KG1 (cell line): ENCODE data around the gene PKNOX2.

Experiments
- DNase-seq: peaks from one replicate; lab custom pipeline; 2025; lab: John Stamatoyannopoulos, UW

Gene PKNOX2

GRCh38 chr11:125382314-125382791 is 217.8 kb downstream of the PKNOX2 start:
- DNase-seq, result no peak

DNA sequence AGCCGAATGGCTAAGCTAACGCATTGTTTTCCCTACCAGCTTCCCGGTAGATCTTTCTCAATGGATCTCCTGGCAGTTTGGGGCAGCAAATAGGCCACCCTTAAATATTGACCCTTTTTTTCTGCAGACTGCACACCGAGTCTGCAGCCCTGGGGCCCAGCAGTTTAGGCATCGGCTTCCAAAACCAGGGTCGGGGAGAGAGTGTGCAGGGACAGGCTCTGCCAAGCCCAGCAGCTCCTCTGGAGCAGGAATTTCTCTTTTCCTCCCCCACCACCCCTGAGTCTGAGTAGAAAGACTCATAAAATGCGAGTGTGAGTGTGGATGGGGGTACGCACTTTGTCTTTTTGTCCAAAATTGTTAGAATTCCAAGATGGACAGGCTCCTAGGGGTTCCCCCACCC is 218.3 kb downstream of the PKNOX2 start:
- DNase-seq, result no peak

DNA sequence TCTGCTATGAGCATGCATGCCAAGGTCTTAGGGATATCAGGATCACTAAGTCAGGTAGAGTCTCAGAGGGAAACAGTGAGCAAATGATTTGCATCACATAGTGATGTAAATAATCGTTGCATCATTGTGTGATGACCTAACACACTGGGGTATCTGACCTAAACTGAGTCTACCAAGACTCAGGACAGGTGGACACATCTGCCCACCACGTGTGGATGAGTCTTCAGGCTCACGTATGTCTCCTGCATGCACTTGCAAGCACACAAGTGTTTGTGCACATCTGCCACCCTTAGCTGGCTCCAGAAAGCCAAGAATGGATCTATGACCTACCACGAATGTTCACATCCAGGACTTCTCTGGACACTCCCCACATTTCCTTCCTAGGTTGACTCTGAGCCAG is 220.3 kb downstream of the PKNOX2 start:
- DNase-seq, result no peak

DNA sequence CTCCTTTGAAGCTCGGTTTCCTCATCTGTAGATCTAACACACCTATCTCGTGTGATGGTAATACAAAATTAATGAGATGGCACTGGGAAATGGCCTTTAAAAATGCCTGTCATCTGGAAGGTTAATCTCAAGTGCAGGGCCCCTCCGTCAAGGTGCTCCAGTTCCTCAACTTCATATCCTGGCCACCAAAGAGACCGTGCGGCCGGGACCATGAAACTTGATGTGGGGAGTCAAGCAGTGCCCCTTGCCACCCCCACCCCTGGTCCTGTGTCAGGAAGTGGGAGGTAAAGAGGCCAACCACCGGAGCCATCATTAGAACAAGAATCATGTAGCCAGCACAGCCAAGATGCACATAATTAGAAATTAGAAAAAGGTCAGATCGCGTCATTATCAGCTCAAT is 223.3 kb downstream of the PKNOX2 start:
- DNase-seq, result no peak

DNA sequence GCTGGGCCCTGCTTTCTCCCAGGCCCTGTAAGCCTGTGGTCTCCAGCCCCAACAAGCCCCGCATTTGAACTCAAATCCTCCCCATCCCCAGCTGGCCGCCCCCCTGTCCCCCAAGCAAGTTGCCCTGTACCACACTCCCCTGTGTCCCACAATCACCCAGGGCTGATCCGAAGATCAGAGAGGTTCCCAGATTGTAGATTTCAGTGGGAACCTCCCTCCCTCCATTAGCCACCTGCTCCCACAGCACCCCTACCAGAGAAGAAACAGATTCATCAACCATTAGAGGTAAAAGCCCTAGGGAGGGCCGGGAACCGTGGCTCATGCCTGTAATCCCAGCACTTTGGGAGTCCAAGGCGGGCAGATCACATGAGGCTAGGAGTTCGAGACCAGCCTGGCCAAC is 224.1 kb downstream of the PKNOX2 start:
- no peak for DNase-seq

- no peak for DNase-seq
These were observed 225.0 kb downstream of the PKNOX2 start for GRCh38 chr11:125389339-125390166.

GRCh38 chr11:125390946-125391345 is 226.4 kb downstream of the PKNOX2 start:
- no peak for DNase-seq

DNA sequence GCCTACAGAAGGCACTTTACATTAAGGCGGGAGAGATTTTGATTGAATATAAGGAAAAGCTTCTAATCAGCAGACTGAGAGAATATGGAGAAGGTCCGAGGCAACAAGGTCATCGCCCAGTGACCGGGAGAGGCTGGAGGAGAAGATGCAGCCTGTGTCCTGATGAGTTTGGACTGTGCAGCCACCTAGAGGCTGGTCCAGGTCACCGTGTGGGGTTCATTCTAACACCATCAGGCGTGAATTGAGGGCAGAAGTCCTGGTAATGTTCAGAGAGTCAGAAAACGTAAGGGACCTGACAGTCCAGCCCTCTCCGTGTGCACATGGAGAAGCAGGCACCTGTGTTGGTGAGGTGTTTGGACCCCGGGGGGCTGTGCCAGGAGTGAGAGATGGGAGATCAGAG is 228.8 kb downstream of the PKNOX2 start:
- DNase-seq, result no peak

DNA sequence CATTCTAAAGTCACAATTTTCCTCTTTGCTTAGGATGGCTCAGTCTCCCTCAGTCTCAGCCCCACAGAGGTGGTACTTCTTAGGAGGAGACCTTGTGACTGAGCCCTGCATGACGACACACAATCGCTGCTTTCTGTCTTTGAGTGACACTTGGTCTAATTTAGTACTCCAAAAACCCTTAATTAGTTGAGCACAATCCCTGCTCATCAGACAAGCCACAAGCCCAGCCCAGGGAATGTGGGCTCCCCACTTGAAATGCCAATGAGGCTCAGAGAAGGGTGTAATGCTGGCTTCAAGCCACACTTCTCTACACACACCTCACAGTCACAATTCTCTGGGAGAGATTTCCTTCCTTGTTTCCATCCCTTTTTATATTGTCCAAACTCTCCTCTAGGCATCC is 229.7 kb downstream of the PKNOX2 start:
- no peak for DNase-seq

DNA sequence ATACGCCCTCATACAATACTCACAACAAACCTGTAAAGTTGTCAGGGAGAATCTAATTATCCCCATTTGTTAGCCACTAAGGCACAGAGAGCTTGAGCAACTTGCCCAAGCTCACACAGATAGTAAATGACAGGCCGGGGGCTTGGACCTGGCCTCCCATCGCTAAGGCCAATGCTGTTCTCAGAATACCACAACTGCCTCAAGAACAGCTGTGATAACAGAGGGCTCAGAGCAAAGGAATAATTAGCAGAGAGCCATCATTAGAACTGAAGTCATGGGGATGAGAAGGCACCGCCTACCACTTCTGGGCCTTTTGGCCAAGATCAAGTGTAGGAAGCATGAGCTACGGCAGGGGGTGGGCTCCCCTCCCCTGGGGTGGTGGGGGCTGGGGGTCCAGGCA is 232.9 kb downstream of the PKNOX2 start:
- DNase-seq, result no peak

DNA sequence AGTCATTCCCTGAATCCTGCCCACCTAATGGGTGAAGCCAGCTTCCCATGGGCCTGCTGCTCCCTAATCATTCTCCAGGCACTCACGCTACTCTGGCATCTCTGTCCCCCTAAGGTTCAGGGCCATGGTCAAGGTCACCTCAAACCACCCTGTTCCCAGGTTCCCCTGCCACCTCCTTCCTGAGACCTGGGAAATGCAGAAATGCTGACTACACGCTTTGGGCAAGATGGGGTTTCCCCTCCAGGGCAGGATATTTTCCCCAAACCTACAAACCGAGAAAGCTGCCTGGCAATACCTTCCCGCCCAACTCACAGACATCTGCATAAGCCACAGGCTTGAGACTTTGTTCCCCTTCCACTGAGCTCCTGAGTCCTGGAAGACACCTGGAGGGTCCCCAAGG is 233.9 kb downstream of the PKNOX2 start:
- no peak for DNase-seq

GRCh38 chr11:125398994-125399640 is 234.6 kb downstream of the PKNOX2 start:
- no peak for DNase-seq

GRCh38 chr11:125399945-125400344 is 235.4 kb downstream of the PKNOX2 start:
- no peak for DNase-seq

DNA sequence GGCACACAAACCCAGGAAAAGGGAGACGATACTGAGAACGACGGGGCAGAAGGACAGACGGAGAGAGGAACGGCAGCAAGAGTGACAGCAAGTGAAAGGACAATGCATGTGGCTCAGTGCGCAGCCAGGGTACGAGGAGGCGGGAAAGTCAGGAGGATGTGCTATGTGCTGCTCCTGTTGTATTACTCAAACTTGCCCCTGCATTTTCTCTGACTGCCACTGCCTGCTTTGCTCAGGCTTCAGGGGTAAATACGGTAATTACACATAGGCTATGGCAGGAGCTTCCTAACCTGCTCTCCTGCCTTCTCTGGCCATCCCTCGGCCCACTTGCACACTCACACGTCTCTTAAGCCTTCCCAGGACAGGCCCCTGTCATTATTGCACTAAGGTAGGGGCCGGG is 236.7 kb downstream of the PKNOX2 start:
- DNase-seq, result no peak

DNA sequence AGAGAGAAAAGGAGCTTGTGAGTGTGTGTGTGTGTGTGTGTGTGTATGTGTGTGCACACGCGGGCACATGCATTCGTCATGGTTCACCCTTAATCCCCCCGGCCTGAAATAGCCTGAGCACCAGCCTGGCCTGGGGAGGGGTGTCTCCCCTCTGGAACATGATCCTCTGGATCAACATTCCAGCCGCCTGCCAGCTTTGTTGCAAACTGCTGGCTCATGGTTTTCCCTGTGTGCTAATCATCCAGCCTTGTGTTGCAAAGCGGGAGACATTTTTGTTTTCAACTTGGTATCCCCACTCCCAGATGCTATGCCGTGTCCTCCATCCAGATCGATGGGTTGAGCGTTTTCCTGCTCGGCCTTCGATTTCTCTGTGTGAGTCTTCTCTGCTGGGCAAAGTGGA is 237.2 kb downstream of the PKNOX2 start:
- DNase-seq, result no peak

DNA sequence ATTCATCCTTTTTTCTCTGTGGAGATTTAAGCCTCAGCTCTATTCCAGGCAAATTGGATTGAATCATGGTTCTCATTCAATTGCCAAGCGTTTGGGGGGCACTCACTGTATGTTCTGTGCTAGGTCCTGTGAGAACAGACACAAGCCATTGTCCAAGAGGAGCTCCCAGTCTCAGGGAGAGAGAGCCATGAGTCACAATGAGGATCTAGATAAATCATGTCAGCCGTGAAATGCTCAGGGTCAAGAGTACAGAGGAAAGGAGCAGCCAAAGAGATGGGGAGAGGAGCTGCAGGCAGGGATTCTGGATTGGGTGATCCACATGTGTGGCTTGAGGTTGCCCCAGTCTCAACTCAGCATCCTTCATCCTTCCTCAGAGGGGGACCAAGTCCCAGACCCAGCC is 237.9 kb downstream of the PKNOX2 start:
- DNase-seq, result no peak

GRCh38 chr11:125404157-125404810 is 239.7 kb downstream of the PKNOX2 start:
- no peak for DNase-seq

- peak; percentile 14 for DNase-seq
These were observed 240.6 kb downstream of the PKNOX2 start for GRCh38 chr11:125404811-125405790.

GRCh38 chr11:125407046-125407445 is 242.5 kb downstream of the PKNOX2 start:
- DNase-seq, result no peak

GRCh38 chr11:125408311-125408711 is 243.8 kb downstream of the PKNOX2 start:
- DNase-seq, result no peak

- DNase-seq, result no peak
These were observed 245.5 kb downstream of the PKNOX2 start for GRCh38 chr11:125410091-125410490.

GRCh38 chr11:125412177-125412496 is 247.6 kb downstream of the PKNOX2 start:
- no peak for DNase-seq
